Measurements from ENCODE around the gene PUM2. TPM values are rescaled to one million over a fixed set of nuclear protein-coding genes. Genes with fewer than 3 reads are reported as not detected.

Gene PUM2
- total and polyA plus RNA-seq, 7 donors = 30.0 to 87.2 (median 73.4) TPM

- no peak for TF ChIP-seq POLR2A (IDR thresholded peaks at IDR 0.05)
- no peak for TF ChIP-seq EP300 (IDR thresholded peaks at IDR 0.05)
- TF ChIP-seq, protein P1, sequence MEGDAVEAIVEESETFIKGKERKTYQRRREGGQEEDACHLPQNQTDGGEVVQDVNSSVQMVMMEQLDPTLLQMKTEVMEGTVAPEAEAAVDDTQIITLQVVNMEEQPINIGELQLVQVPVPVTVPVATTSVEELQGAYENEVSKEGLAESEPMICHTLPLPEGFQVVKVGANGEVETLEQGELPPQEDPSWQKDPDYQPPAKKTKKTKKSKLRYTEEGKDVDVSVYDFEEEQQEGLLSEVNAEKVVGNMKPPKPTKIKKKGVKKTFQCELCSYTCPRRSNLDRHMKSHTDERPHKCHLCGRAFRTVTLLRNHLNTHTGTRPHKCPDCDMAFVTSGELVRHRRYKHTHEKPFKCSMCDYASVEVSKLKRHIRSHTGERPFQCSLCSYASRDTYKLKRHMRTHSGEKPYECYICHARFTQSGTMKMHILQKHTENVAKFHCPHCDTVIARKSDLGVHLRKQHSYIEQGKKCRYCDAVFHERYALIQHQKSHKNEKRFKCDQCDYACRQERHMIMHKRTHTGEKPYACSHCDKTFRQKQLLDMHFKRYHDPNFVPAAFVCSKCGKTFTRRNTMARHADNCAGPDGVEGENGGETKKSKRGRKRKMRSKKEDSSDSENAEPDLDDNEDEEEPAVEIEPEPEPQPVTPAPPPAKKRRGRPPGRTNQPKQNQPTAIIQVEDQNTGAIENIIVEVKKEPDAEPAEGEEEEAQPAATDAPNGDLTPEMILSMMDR (IDR thresholded peaks at IDR 0.05) = no peak
- no peak for TF ChIP-seq POLR2AphosphoS5 (IDR thresholded peaks at IDR 0.05)
- no peak for DNase-seq
- WGBS, 2 donors = 77 to 86% methylated on average over 7 of the region's 7 CpGs
- intact Hi-C loops (cut with DNase I) = no loop called here
- peaks cover 0 to 10% (median 3%) of the 10 kb centered on the region in 4 donors for H3K4me1 ChIP-seq
- no peaks in the 10 kb centered on the region for H3K27me3 ChIP-seq
- H3K9me3 ChIP-seq = no peaks in the 10 kb centered on the region
- no peaks in the 10 kb centered on the region for H3K36me3 ChIP-seq
- H3K4me3 ChIP-seq = no peak overlapping the region
- H3K27ac ChIP-seq = no peak overlapping the region
These were observed 14.7 kb upstream of the PUM2 start for GRCh38 chr2:20365249-20365817.

GRCh38 chr2:20363578-20363977 lies 12.9 kb upstream of the PUM2 start:
- no peak for DNase-seq
- Histone ChIP-seq H3K4me3 (no peak overlapping the region), H3K27me3 (no peaks in the 10 kb centered on the region), H3K9me3 (no peaks in the 10 kb centered on the region), H3K4me1 (peaks cover 0 to 14% (median 8%) of the 10 kb centered on the region in 4 donors), H3K27ac (no peak overlapping the region), H3K36me3 (no peaks in the 10 kb centered on the region)
- intact Hi-C loops (cut with DNase I) = no loop called here
- TF ChIP-seq, protein P1 (IDR thresholded peaks at IDR 0.05) = no peak
- no peak for TF ChIP-seq POLR2AphosphoS5 (IDR thresholded peaks at IDR 0.05)
- no peak for TF ChIP-seq EP300 (IDR thresholded peaks at IDR 0.05)
- no peak for TF ChIP-seq POLR2A (IDR thresholded peaks at IDR 0.05)
- WGBS, 2 donors = 93 to 98% methylated on average over 5 of the region's 5 CpGs

DNA sequence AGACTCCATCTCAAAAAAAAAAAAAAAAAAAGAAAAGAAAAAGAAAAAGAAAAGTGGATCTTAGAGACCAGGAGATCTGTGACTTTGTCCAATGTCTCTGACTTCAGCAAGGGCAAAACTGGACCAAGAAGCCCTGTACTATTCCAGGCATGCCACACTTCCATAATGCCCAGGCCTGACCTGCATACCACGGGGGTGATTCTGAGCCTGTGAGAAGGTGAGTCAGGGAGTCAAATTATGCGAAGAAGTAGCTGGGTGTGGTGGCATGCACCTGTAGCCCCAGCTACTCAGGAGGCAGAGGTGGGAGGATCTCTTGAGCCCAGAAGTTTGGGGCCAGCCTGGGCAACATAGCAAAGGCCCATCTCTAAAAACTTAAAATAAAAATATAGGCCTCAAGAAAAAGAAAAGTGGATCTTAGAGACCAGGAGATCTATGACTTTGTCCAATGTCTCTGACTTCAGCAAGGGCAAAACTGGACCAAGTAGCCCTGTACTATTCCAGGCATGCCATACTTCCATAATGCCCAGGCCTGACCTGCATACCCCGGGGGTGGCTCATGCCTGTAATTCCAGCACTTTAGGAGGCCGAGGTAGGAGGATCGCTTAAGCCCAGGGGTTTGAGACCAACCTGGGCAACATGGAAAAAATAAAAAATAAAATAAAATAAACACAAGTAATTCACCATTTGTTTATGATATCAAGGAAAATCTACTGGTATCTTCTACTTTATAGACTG lies 12.2 kb upstream of the PUM2 start:
- DNase-seq = no peak
- no peaks in the 10 kb centered on the region for H3K27me3 ChIP-seq
- no peaks in the 10 kb centered on the region for H3K36me3 ChIP-seq
- H3K9me3 ChIP-seq = no peaks in the 10 kb centered on the region
- intact Hi-C loops (cut with DNase I) = no loop called here
- no peak overlapping the region for H3K27ac ChIP-seq
- 95 to 96% methylated on average over 5 of the region's 5 CpGs for WGBS, 2 donors
- H3K4me1 ChIP-seq = peaks cover 0 to 14% (median 8%) of the 10 kb centered on the region in 4 donors
- H3K4me3 ChIP-seq = no peak overlapping the region
- TF ChIP-seq EP300 (IDR thresholded peaks at IDR 0.05) (no peak), POLR2A (IDR thresholded peaks at IDR 0.05) (no peak), POLR2AphosphoS5 (IDR thresholded peaks at IDR 0.05) (no peak)
- TF ChIP-seq, protein P1 (IDR thresholded peaks at IDR 0.05) = no peak

GRCh38 chr2:20361893-20362292 lies 11.2 kb upstream of the PUM2 start:
- no peak overlapping the region for H3K27ac ChIP-seq
- no peak for DNase-seq
- TF ChIP-seq POLR2A (IDR thresholded peaks at IDR 0.05) (no peak), EP300 (IDR thresholded peaks at IDR 0.05) (no peak), POLR2AphosphoS5 (IDR thresholded peaks at IDR 0.05) (no peak)
- TF ChIP-seq, protein P1 (IDR thresholded peaks at IDR 0.05) = no peak
- H3K4me3 ChIP-seq = no peak overlapping the region
- H3K36me3 ChIP-seq = no peaks in the 10 kb centered on the region
- H3K9me3 ChIP-seq = no peaks in the 10 kb centered on the region
- no peaks in the 10 kb centered on the region for H3K27me3 ChIP-seq
- 82 to 92% methylated on average over 4 of the region's 4 CpGs for WGBS, 2 donors
- peaks cover 0 to 14% (median 8%) of the 10 kb centered on the region in 4 donors for H3K4me1 ChIP-seq
- intact Hi-C loops (cut with DNase I) = no loop called here

Data from sigmoid colon (tissue), 7 donors.